ENCODE measurements around the gene BAIAP2L2.

BAIAP2L2 gene

GRCh38 chr22:38106814-38107578 is 3.5 kb downstream of the BAIAP2L2 start:
- no peak for DNase-seq

- DNase-seq, result no peak
These were observed 6.4 kb downstream of the BAIAP2L2 start for GRCh38 chr22:38104084-38104483.

- no peak for DNase-seq
These were observed 6.8 kb downstream of the BAIAP2L2 start for GRCh38 chr22:38103641-38104040.

GRCh38 chr22:38098410-38099249 is 11.9 kb downstream of the BAIAP2L2 start:
- no peak for DNase-seq

GRCh38 chr22:38097557-38098409 is 12.7 kb downstream of the BAIAP2L2 start:
- no peak for DNase-seq

- DNase-seq, result no peak
These were observed 13.4 kb downstream of the BAIAP2L2 start for GRCh38 chr22:38097058-38097457.

- no peak for DNase-seq
These were observed 21.0 kb downstream of the BAIAP2L2 start for GRCh38 chr22:38089474-38089851.

- no peak for DNase-seq
These were observed 21.6 kb downstream of the BAIAP2L2 start for GRCh38 chr22:38088629-38089473.

- no peak for DNase-seq
These were observed 22.6 kb downstream of the BAIAP2L2 start for GRCh38 chr22:38087855-38088254.

- DNase-seq, result no peak
These were observed 23.5 kb downstream of the BAIAP2L2 start for GRCh38 chr22:38086942-38087341.

GRCh38 chr22:38086001-38086845 is 24.3 kb downstream of the BAIAP2L2 start:
- DNase-seq, result no peak

- no peak for DNase-seq
These were observed 25.0 kb downstream of the BAIAP2L2 start for GRCh38 chr22:38085501-38085900.

GRCh38 chr22:38085056-38085455 is 25.4 kb downstream of the BAIAP2L2 start:
- DNase-seq, result no peak

- DNase-seq, result no peak
These were observed 26.4 kb downstream of the BAIAP2L2 start, which contains the start of gene SLC16A8 for GRCh38 chr22:38083931-38084631. TSS of gene SLC16A8 (minus strand) at chr22:38084184. CDS start at chr22:38082873, 1,311 bp downstream.

- no peak for DNase-seq
These were observed 27.3 kb downstream of the BAIAP2L2 start for GRCh38 chr22:38082986-38083710.

GRCh38 chr22:38081941-38082828 is 28.3 kb downstream of the BAIAP2L2 start:
- DNase-seq, result no peak

GRCh38 chr22:38081636-38081940 is 28.9 kb downstream of the BAIAP2L2 start:
- no peak for DNase-seq

- DNase-seq, result no peak
These were observed 29.4 kb downstream of the BAIAP2L2 start for GRCh38 chr22:38080850-38081635.

Data from activated T-cell treated with anti-CD3 and anti-CD28 coated beads for 4 hours (primary cell).